Vagina (tissue), 2 donors: ENCODE measurements around the gene SOHLH1.

Source experiments
- CTCF ChIP-seq, 3 experiments: fragments of 450-650 bp in 2 of 3; fragments of 200-600 bp in 1 of 3; sonication (generic) in 1 of 3; IDR thresholded peaks; one replicate each; pipeline ENCODE4 v1.5.1; 2017 to 2019; ENCODE audit warnings: antibody characterized with exemption in 3 of 3, mild to moderate bottlenecking in 2 of 3, moderate library complexity in 2 of 3
- POLR2A ChIP-seq, 2 donors: fragments of 450-650 bp; IDR thresholded peaks; one replicate each; pipeline ENCODE4 v1.6.1; 2017; ENCODE audit warnings: antibody characterized with exemption in 2 of 2, mild to moderate bottlenecking in 2 of 2, moderate library complexity in 2 of 2
- POLR2AphosphoS5 ChIP-seq, 2 donors: sonication (generic); formaldehyde crosslinking; IDR thresholded peaks; one replicate each; pipeline ENCODE4 v1.9.0; 2017; ENCODE audit warnings: antibody characterized with exemption in 2 of 2, mild to moderate bottlenecking in 2 of 2, low read depth in 1 of 2; ENCODE audit not compliant: insufficient read depth in 1 of 2

DNA sequence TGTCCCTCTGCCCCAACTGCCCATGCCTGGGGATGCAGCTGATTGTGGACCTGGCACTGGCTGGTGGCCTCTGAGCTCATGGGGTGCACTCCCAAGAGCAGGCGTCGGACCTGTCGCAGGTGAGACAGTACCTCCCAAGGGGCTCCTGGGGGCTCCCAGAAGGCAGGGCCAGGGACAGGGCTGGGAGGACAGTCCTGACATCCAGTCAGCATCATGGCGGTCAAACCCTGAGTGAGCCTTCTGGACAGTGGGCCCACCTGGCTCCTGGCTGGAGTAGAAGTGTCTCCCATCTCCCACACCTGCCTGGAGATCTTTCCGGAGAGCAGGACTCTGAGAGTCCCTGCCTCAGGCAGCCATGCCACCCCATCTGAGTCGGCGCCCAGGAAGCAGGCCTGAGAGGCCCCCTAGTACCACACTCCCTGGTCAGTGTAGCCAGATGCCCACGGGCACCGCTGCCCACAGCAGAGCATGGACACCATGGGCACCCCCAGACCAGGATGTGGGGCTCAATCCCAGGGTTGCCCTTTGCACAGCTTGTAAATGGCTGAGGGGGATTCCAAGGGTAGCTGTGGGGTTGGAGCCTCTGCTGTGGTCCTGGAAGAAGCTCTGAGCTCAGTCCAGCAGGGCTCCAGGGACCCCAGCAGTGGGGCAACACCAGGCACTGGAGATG, 29.5 kb downstream of the SOHLH1 start:
- TF ChIP-seq POLR2A (IDR thresholded peaks at IDR 0.05) (no peak), CTCF (IDR thresholded peaks at IDR 0.05) (no peak), POLR2AphosphoS5 (IDR thresholded peaks at IDR 0.05; ENCODE audit: insufficient read depth in 1 of 2, low read depth in 1 of 2) (no peak)
